Prostate gland (tissue), 2 donors: ENCODE results near the gene NFE2L3.

Experiments
- POLR2A ChIP-seq: fragments of 450-650 bp; IDR thresholded peaks from one replicate; pipeline ENCODE4 v1.6.1; 2016; ENCODE audit warnings: antibody characterized with exemption, mild to moderate bottlenecking
- POLR2AphosphoS5 ChIP-seq: sonication (generic); formaldehyde crosslinking; IDR thresholded peaks from one replicate; pipeline ENCODE4 v1.6.1; 2017; ENCODE audit warnings: antibody characterized with exemption
- TF ChIP-seq, protein P1 (sequence below), 4 experiments: fragments of 200-600 bp in 2 of 4; fragments of 450-650 bp in 2 of 4; sonication (generic) in 2 of 4; IDR thresholded peaks; 1 replicate in 3 of 4; 2 replicates in 1 of 4; pipeline ENCODE4 v1.5.1; 2016 to 2019; ENCODE audit warnings: antibody characterized with exemption in 4 of 4, mild to moderate bottlenecking in 2 of 4, moderate library complexity in 2 of 4

- TF ChIP-seq, protein P1, sequence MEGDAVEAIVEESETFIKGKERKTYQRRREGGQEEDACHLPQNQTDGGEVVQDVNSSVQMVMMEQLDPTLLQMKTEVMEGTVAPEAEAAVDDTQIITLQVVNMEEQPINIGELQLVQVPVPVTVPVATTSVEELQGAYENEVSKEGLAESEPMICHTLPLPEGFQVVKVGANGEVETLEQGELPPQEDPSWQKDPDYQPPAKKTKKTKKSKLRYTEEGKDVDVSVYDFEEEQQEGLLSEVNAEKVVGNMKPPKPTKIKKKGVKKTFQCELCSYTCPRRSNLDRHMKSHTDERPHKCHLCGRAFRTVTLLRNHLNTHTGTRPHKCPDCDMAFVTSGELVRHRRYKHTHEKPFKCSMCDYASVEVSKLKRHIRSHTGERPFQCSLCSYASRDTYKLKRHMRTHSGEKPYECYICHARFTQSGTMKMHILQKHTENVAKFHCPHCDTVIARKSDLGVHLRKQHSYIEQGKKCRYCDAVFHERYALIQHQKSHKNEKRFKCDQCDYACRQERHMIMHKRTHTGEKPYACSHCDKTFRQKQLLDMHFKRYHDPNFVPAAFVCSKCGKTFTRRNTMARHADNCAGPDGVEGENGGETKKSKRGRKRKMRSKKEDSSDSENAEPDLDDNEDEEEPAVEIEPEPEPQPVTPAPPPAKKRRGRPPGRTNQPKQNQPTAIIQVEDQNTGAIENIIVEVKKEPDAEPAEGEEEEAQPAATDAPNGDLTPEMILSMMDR (IDR thresholded peaks at IDR 0.05): no peak
- TF ChIP-seq POLR2AphosphoS5 (no peak), POLR2A (no peak)
Observed at GRCh38 chr7:26144184-26145080, 7.6 kb upstream of the NFE2L3 start.
